Amygdala (tissue), 56 donors: ENCODE measurements around the gene NUCB1.
"Not testable (repeated sequence)": the region's sequence is repeated elsewhere in the genome, so short reads cannot be mapped to it uniquely, and the experiment has no call there.

ENCODE experiments used
- DNase-seq, 56 donors: peaks; one replicate each; lab custom pipeline; 2025; lab: John Stamatoyannopoulos, UW

Gene NUCB1

GRCh38 chr19:48873476-48874302 lies 26.4 kb upstream of the NUCB1 start:
- DNase-seq, result peak in 1 of 56 donors; percentile 20

- DNase-seq, result peak in 11 of 56 donors; percentile 10 to 64 (median 29)
These were observed 25.6 kb upstream of the NUCB1 start for GRCh38 chr19:48874303-48875135.

- DNase-seq, result peak in 1 of 56 donors; percentile 11
These were observed 23.8 kb upstream of the NUCB1 start for GRCh38 chr19:48876043-48876981.

- no peak for DNase-seq
These were observed 22.3 kb upstream of the NUCB1 start for GRCh38 chr19:48877855-48878195.

GRCh38 chr19:48878196-48879024 lies 21.7 kb upstream of the NUCB1 start:
- no peak for DNase-seq

- DNase-seq, result no peak
These were observed 21.0 kb upstream of the NUCB1 start for GRCh38 chr19:48879025-48879637.

- DNase-seq, result not testable (repeated sequence)
These were observed 20.4 kb upstream of the NUCB1 start for GRCh38 chr19:48879696-48880095.

GRCh38 chr19:48881741-48882657 lies 18.1 kb upstream of the NUCB1 start:
- peak in 2 of 56 donors; percentile 6 to 17 for DNase-seq

- no peak for DNase-seq
These were observed 16.4 kb upstream of the NUCB1 start for GRCh38 chr19:48883726-48884125.

GRCh38 chr19:48887861-48888612 lies 12.1 kb upstream of the NUCB1 start:
- DNase-seq, result no peak

- DNase-seq, result not testable (repeated sequence)
These were observed 10.6 kb upstream of the NUCB1 start for GRCh38 chr19:48889496-48889895.

- DNase-seq, result no peak
These were observed 9.6 kb upstream of the NUCB1 start for GRCh38 chr19:48890551-48890950.

GRCh38 chr19:48895226-48895625 lies 4.9 kb upstream of the NUCB1 start:
- DNase-seq, result no peak

GRCh38 chr19:48896191-48896720 lies 3.9 kb upstream of the NUCB1 start:
- DNase-seq, result peak in 30 of 56 donors; percentile 6 to 87 (median 40)

GRCh38 chr19:48897181-48897580 lies 2.9 kb upstream of the NUCB1 start:
- no peak for DNase-seq

- not testable (repeated sequence) for DNase-seq
These were observed 744 bp upstream of the NUCB1 start for GRCh38 chr19:48899386-48899749.
